GM19324 (cell line): ENCODE data around the gene CAMK1.
"Not testable (repeated sequence)": the region's sequence is repeated elsewhere in the genome, so short reads cannot be mapped to it uniquely, and the experiment has no call there.

ENCODE experiments used
- ATAC-seq: cut with Tn5 transposase; IDR thresholded peaks from one replicate; pipeline ENCODE4 v1.9.1; 2021; ENCODE audit warnings: mild to moderate bottlenecking, moderate library complexity; ENCODE audit not compliant: unreplicated experiment, low FRiP score

The CAMK1 gene

GRCh38 chr3:9778143-9779074, 8.7 kb upstream of the CAMK1 start:
- no peak for ATAC-seq

DNA sequence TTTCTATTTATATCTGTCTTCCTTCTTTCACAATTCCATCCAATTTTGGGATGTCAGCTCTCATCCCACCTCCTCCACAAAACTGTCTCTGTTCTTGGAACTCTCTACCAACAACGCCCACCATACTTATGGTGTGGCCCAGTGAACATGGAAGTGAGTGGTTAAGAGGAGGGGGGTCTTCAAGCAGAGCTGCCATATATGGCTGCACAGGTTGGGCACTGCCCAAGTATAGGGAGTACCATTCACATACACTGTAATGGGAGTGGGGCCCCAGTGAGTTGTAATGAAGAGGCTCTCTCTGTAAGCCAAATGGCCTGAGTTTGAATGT, 7.9 kb upstream of the CAMK1 start:
- no peak for ATAC-seq

GRCh38 chr3:9776896-9777693, 7.3 kb upstream of the CAMK1 start:
- no peak for ATAC-seq

DNA sequence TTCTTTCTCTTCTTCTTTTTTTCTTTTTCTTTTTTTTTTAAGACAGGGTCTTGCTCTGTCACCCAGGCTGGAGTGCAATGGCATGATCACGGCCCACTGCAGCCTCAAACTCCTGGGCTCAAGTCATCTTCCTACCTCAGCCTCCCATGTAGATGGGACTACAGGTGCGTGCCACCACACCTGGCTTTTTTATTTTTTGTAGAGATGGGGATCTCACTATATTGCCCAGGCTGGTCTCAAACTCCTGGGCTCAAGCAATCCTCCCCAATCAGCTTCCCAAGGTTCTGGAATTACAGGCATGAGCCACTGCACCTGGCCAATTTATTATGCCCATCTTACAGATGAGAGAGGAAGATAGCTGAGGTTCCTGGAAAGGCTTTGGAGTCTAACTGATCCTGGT, 1.3 kb upstream of the CAMK1 start:
- not testable (repeated sequence) for ATAC-seq

GRCh38 chr3:9770276-9770812, 597 bp upstream of the CAMK1 start:
- ATAC-seq = no peak

GRCh38 chr3:9769012-9769411, 735 bp downstream of the CAMK1 start:
- ATAC-seq = no peak

- no peak for ATAC-seq
Observed at GRCh38 chr3:9768141-9768775, 1.5 kb downstream of the CAMK1 start.

GRCh38 chr3:9767418-9767817, 2.3 kb downstream of the CAMK1 start:
- ATAC-seq = no peak

DNA sequence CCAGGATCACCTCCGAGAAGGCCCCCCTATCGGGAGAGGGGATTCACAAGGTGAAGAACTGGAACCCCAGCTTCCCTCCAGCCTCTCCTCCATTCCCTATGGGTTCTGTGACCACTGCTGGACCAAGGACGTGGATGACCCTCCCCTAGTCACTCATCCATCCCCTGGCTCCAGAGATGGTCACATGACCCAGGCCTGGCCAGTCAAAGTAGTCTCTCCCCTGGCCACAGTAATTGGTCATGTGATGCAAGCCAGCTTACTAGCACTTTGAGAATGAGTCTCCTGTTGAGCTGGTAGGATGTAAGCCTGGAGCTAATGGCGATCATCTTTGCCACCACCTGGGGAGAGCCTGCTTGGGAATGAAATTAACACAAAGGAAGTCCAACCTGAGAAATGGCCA, 3.9 kb downstream of the CAMK1 start:
- ATAC-seq = no peak

DNA sequence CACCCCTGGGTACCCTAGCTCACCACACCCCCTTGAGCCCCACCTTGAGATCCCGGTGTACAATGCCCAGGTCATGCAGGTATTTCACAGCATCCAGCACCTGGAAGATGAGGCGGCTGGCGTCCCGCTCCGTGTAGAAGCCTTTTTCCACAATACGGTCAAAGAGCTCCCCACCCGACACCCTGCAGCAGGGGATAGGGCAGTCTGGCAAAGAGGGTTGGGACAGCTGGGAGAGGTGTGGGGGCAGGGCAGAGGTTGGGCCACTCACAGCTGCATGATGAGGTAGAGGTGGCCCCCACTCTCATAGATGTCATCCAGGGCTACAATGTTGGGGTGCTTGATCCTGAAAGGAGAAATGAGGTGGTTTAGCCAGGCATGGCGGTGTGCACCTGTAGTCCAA, 6.9 kb downstream of the CAMK1 start:
- ATAC-seq = no peak

DNA sequence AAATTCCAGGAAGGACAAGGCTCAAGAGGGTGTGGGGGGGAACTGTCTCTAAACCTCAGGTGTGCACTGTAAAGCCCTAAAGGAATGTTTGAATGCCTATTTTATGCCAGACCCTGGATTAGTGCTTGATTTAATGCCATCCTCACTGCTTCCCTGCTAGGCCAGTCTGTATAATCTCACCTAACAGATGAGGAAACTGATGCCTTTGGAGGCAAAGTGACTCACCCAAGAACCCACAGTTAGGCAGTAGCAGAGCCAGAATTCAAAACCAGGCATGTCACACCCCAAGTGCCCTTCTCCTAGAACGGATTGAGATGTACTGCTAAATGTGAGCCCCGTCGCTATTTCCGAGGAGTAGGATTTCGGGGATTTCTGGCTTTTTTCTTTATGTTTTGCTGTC, 7.8 kb downstream of the CAMK1 start:
- ATAC-seq = no peak

DNA sequence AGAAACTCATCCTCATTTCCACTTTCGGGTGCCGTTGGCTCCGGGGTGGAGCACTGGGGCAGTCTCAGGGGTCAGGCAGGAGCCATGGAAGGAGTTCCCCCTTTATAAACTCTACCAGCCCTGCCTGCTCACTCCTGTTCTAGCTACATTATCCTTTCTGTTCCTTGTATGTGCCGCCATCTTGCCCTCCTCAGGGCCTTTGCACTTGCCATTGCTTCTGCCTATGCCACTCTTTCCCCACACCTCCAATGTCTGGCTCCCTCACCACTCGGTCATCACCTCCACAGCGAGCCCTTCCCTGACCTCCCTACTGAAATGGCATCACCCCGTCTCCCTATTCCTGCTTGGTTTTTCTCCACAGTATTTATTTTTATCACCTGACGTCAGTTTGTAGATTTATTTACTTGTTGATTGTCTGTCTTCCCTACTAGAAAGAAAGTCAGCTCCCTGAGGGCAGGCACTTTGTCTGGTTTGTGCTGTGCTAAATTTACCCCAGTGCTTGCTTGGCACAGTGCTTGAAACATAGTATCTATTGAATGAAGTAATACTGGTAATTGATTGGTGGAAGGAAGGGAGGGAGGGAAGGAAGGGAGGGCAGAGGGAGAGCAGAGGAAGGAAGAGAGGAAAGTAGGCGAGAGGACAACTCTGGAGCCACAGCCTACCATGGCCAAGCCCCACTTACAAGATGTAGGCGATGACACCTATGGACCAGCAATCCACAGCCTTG, 8.8 kb downstream of the CAMK1 start:
- no peak for ATAC-seq

GRCh38 chr3:9757427-9757826, 12.3 kb downstream of the CAMK1 start:
- ATAC-seq = no peak

DNA sequence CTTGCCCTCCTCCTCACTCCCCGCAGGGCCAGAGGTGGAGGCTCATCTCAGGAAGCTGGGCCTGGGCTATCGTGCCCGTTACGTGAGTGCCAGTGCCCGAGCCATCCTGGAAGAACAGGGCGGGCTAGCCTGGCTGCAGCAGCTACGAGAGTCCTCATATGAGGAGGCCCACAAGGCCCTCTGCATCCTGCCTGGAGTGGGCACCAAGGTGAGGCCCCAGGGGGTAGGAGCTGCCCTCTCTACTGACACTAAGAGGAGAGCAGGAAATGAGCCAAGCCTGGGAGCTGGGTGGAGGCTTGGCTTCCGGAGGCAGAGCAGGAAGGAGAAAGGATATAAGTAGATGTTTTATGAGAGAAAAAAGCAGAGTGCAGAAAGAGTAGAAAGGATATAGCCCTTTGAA, 15.1 kb downstream of the CAMK1 start:
- no peak for ATAC-seq

GRCh38 chr3:9750556-9751411, 19.0 kb downstream of the CAMK1 start:
- no peak for ATAC-seq

- peak; percentile 93 for ATAC-seq
Observed at GRCh38 chr3:9749645-9750555, 19.8 kb downstream of the CAMK1 start, which contains the start of gene OGG1. Gene OGG1 (plus strand): TSS chr3:9749952. CDS start chr3:9750287, 335 bp downstream.

DNA sequence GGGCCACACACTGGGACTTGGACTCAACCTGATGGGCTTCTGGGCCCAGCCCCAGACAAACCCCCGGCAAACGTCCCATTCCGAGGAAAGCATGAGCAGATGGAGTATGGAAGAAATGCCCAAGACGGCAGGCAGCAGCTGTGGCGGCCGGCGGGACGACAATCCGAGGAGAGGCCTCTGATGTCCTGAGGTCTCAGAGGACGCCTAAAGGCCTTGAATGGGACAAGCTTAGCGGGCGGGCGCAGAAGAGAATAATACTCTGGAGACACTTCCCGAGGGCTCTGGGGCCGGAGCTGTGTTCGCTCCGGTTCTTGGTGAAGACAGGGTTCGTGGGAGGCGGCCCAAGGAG, 20.5 kb downstream of the CAMK1 start:
- no peak for ATAC-seq

DNA sequence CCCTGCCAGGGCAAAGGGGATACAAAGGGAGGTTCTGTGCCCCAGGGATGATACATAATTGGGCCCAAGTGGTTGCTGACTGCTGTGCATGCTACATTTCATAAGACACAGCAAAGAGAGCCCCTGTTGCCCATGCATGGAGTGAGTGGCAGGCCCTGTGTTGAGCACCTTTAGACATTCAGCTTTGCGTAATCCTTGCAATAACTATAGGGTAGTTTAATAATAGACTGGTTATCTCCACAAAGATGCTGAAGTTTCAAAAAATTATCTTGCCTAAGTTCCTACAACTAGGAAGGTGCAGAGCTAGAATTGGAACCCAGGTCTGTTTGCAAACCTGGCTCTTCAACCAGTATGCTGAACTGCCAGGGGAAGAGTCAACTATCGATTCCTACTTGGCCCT, 21.7 kb downstream of the CAMK1 start:
- ATAC-seq = no peak
